ENCODE results near the gene PIK3AP1.

DNA sequence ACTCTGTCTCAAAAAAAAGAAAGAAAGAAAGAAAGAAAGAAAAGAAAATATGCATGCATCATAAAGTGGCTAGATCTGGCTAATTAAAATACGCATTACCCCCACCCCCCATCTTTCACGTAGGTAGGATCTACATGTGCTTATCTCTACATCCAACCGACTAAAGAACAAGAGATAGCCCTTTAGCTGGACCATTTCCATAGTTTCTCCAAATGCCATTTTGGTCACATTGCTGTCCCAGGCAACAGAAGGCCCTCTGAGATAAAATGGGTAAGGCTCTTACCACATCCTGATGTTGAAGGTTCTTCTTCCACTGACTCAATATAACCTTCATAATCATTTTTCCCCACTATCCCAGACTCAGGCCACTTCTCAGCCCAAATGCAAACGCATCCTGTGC, 31.5 kb downstream of the PIK3AP1 start:
- TF ChIP-seq EZH2 (IDR thresholded peaks at IDR 0.05; ENCODE audit: low read depth) = no peak
- no peak for TF ChIP-seq CTCF (conservative IDR thresholded peaks at IDR 0.05)
